HG03175 (cell line): ENCODE measurements around the gene B3GLCT.

Experiments used
- ATAC-seq: cut with Tn5 transposase; IDR thresholded peaks from one replicate; pipeline ENCODE4 v1.9.1; 2021; ENCODE audit warnings: mild to moderate bottlenecking, moderate library complexity; ENCODE audit not compliant: unreplicated experiment

B3GLCT gene

GRCh38 chr13:31267126-31267784 is 67.5 kb downstream of the B3GLCT start:
- no peak for ATAC-seq

- ATAC-seq, result no peak
Observed at GRCh38 chr13:31274390-31274789, 74.6 kb downstream of the B3GLCT start.

GRCh38 chr13:31276421-31276820 is 76.6 kb downstream of the B3GLCT start:
- no peak for ATAC-seq

GRCh38 chr13:31278869-31279268 is 79.1 kb downstream of the B3GLCT start:
- ATAC-seq, result no peak

GRCh38 chr13:31282741-31283455 is 83.1 kb downstream of the B3GLCT start:
- no peak for ATAC-seq

- ATAC-seq, result no peak
Observed at GRCh38 chr13:31286930-31287329, 87.2 kb downstream of the B3GLCT start.

- ATAC-seq, result no peak
Observed at GRCh38 chr13:31301119-31301518, 101.3 kb downstream of the B3GLCT start.

GRCh38 chr13:31310356-31310755 is 110.6 kb downstream of the B3GLCT start:
- ATAC-seq, result no peak

- ATAC-seq, result no peak
Observed at GRCh38 chr13:31310786-31311185, 111.0 kb downstream of the B3GLCT start.

- ATAC-seq, result no peak
Observed at GRCh38 chr13:31311921-31312320, 112.1 kb downstream of the B3GLCT start.

GRCh38 chr13:31314961-31315360 is 115.2 kb downstream of the B3GLCT start:
- no peak for ATAC-seq

GRCh38 chr13:31320946-31321345 is 121.2 kb downstream of the B3GLCT start:
- no peak for ATAC-seq

- ATAC-seq, result no peak
Observed at GRCh38 chr13:31321457-31321856, 121.7 kb downstream of the B3GLCT start.

GRCh38 chr13:31322026-31322425 is 122.3 kb downstream of the B3GLCT start:
- no peak for ATAC-seq

GRCh38 chr13:31322702-31323405 is 123.1 kb downstream of the B3GLCT start:
- no peak for ATAC-seq

- no peak for ATAC-seq
Observed at GRCh38 chr13:31327182-31327860, 127.5 kb downstream of the B3GLCT start.

- no peak for ATAC-seq
Observed at GRCh38 chr13:31328549-31329235, 128.9 kb downstream of the B3GLCT start.

GRCh38 chr13:31330236-31330635 is 130.5 kb downstream of the B3GLCT start:
- ATAC-seq, result no peak

GRCh38 chr13:31331068-31331467 is 131.3 kb downstream of the B3GLCT start:
- no peak for ATAC-seq

GRCh38 chr13:31334547-31334946 is 134.8 kb downstream of the B3GLCT start:
- no peak for ATAC-seq
